Loucy (cell line): ENCODE results near the gene SCAMP2.
"Not testable (repeated sequence)": the region's sequence is repeated elsewhere in the genome, so short reads cannot be mapped to it uniquely, and the experiment has no call there.

Experiments
- H2AFZ ChIP-seq: fragments of 200-600 bp; sonication (generic); 2 replicates; pipeline ENCODE4 v1.6.0; 2016; ENCODE audit warnings: antibody characterized with exemption, mild to moderate bottlenecking, low read length, moderate library complexity
- H3F3A ChIP-seq: fragments of 200-600 bp; 2 replicates; pipeline ENCODE4 v1.6.0; 2016; ENCODE audit warnings: antibody characterized with exemption, low read depth, mild to moderate bottlenecking
- H3K27me3 ChIP-seq: fragments of 200-600 bp; sonication (generic); 2 replicates; pipeline ENCODE4 v1.6.1; 2014; ENCODE audit warnings: low read length, mild to moderate bottlenecking; ENCODE audit not compliant: insufficient read depth, poor library complexity, severe bottlenecking
- H3K36me3 ChIP-seq: fragments of 200-600 bp; sonication (generic); 2 replicates; pipeline ENCODE4 v1.6.1; 2016; ENCODE audit warnings: low read length; ENCODE audit not compliant: insufficient read depth
- H3K4me1 ChIP-seq: fragments of 200-600 bp; sonication (generic); 2 replicates; pipeline ENCODE4 v1.5.1; 2014; ENCODE audit warnings: low read length, mild to moderate bottlenecking; ENCODE audit not compliant: insufficient read depth, poor library complexity, severe bottlenecking
- H3K4me2 ChIP-seq: fragments of 200-600 bp; sonication (generic); 2 replicates; pipeline ENCODE4 v1.6.0; 2014; ENCODE audit warnings: antibody characterized with exemption, low read length, low read depth, mild to moderate bottlenecking; ENCODE audit not compliant: poor library complexity, severe bottlenecking
- H3K4me3 ChIP-seq: fragments of 200-600 bp; sonication (generic); 2 replicates; pipeline ENCODE4 v1.5.1; 2014; ENCODE audit warnings: low read length, mild to moderate bottlenecking, mixed read lengths; ENCODE audit not compliant: poor library complexity, severe bottlenecking
- H3K79me2 ChIP-seq: fragments of 200-600 bp; sonication (generic); 2 replicates; pipeline ENCODE4 v1.6.1; 2014; ENCODE audit warnings: low read length; ENCODE audit not compliant: insufficient read depth
- H3K9ac ChIP-seq: fragments of 200-600 bp; sonication (generic); 2 replicates; pipeline ENCODE4 v1.6.0; 2014; ENCODE audit warnings: mild to moderate bottlenecking, low read depth, low read length, moderate library complexity; ENCODE audit not compliant: poor library complexity, severe bottlenecking
- H3K9me2 ChIP-seq: fragments of 200-600 bp; sonication (generic); replicated peaks from 2 replicates; pipeline ENCODE4 v1.6.1; 2016; ENCODE audit warnings: low read depth, low read length, mixed read lengths
- H3K9me3 ChIP-seq: fragments of 200-600 bp; sonication (generic); 2 replicates; pipeline ENCODE4 v1.6.1; 2014; ENCODE audit warnings: mild to moderate bottlenecking, antibody characterized with exemption, low read length, low read depth; ENCODE audit not compliant: insufficient read depth
- H4K20me1 ChIP-seq: fragments of 200-600 bp; sonication (generic); 2 replicates; pipeline ENCODE4 v1.6.0; 2014; ENCODE audit warnings: antibody characterized with exemption, low read length, mild to moderate bottlenecking; ENCODE audit not compliant: insufficient read depth, poor library complexity, severe bottlenecking
- CTCF ChIP-seq: fragments of 200-600 bp; sonication (generic); conservative IDR thresholded peaks from 2 replicates; pipeline ENCODE4 v1.5.1; 2014; ENCODE audit warnings: mild to moderate bottlenecking, antibody characterized with exemption, low read length
- EZH2phosphoT487 ChIP-seq: fragments of 200-600 bp; IDR thresholded peaks from 2 replicates; pipeline ENCODE4 v1.6.1; 2018; ENCODE audit warnings: antibody characterized with exemption, mild to moderate bottlenecking, moderate library complexity, borderline replicate concordance

Gene SCAMP2

GRCh38 chr15:74897300-74897701 is 24.1 kb upstream of the SCAMP2 start:
- Histone ChIP-seq H3K4me3 (no peak overlapping the region), H3K36me3 (peaks cover 1% of the 10 kb centered on the region; the same call in 1 of the 2 replicates)
- TF ChIP-seq CTCF = no peak
- TF ChIP-seq EZH2phosphoT487 = no peak

DNA sequence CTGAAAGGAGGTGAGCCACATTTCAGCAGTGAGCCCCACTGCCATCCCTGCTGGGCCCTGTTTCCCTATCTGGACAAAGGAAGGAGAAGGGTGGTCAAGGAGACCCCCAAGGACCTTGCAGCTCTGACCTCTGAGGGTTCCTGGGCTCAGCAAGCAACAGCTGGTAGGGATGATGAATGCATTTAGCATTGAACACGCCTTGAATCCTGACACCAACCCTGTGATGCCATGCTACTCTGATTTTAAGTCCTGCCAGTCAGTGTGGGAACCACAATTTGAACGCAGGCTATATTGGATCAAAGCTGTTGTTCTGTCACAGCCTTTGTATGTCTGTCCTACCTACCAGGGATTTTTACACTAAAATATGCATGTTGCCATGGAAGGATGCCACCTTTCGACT is 23.2 kb upstream of the SCAMP2 start:
- H4K20me1 ChIP-seq = no peaks in the 10 kb centered on the region
- no peak overlapping the region for H2AFZ ChIP-seq

More at GRCh38 chr15:74897300-74897701, 24.1 kb upstream of the SCAMP2 start:
- H2AFZ ChIP-seq = no peak overlapping the region
- H3F3A ChIP-seq = no peaks in the 10 kb centered on the region
- H3K9me2 ChIP-seq = no peaks in the 10 kb centered on the region
- H3K27me3 ChIP-seq = no peaks in the 10 kb centered on the region
- peaks cover 11% of the 10 kb centered on the region for H3K4me1 ChIP-seq
- H4K20me1 ChIP-seq = no peaks in the 10 kb centered on the region
- no peaks in the 10 kb centered on the region for H3K9me3 ChIP-seq
- H3K4me2 ChIP-seq = no peak overlapping the region
- H3K79me2 ChIP-seq = no peaks in the 10 kb centered on the region
- no peak overlapping the region for H3K9ac ChIP-seq

DNA sequence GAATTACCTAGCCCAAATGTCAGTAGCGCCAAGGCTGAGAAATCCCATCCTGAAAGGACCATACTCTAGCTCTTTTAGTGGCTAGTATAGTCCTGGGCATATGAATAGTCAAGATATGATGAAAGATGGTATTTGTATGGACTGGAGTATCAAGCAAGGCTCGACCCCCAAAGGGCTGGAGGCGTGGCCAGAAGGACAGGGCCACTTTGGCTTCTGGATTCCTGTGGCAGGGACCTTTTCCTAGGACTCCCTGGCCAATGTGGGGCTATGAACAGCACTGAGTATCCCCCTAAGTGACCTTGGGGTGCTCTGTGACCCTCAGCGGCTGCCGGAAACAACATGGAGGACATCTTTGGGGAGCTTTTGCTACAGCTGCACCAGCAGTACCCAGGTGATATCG is 22.7 kb upstream of the SCAMP2 start:
- no peaks in the 10 kb centered on the region; the same call in 1 of the 2 replicates for H3K36me3 ChIP-seq
- H3K9me3 ChIP-seq = no peaks in the 10 kb centered on the region
- TF ChIP-seq EZH2phosphoT487 (no peak), CTCF (no peak)

More for the DNA sequence above, 23.2 kb upstream of the SCAMP2 start:
- Histone ChIP-seq H3K9me3 (no peaks in the 10 kb centered on the region), H3K4me1 (peaks cover 14% of the 10 kb centered on the region), H3K4me2 (no peak overlapping the region), H3K27me3 (no peaks in the 10 kb centered on the region), H3K79me2 (peaks cover 3% of the 10 kb centered on the region; the same call in 1 of the 2 replicates), H3K9ac (no peak overlapping the region), H3K36me3 (no peaks in the 10 kb centered on the region; the same call in 1 of the 2 replicates), H3F3A (no peaks in the 10 kb centered on the region), H3K4me3 (no peak overlapping the region), H3K9me2 (no peaks in the 10 kb centered on the region)
- no peak for TF ChIP-seq CTCF
- TF ChIP-seq EZH2phosphoT487 = no peak

GRCh38 chr15:74894383-74894782 is 21.2 kb upstream of the SCAMP2 start:
- Histone ChIP-seq H3K79me2 (peaks cover 18% of the 10 kb centered on the region), H3K4me1 (peaks cover 25% of the 10 kb centered on the region)
- H3K4me3 ChIP-seq, H4K20me1 ChIP-seq, H3K27me3 ChIP-seq, H3F3A ChIP-seq, H3K9me2 ChIP-seq, H3K9ac ChIP-seq, H3K9me3 ChIP-seq, H2AFZ ChIP-seq, H3K4me2 ChIP-seq, H3K36me3 ChIP-seq: not testable (repeated sequence)

More for the DNA sequence above, 22.7 kb upstream of the SCAMP2 start:
- Histone ChIP-seq H3K4me3 (no peak overlapping the region), H3K4me2 (no peak overlapping the region), H3K4me1 (peaks cover 15% of the 10 kb centered on the region), H3K27me3 (no peaks in the 10 kb centered on the region), H2AFZ (no peak overlapping the region), H3K79me2 (peaks cover 8% of the 10 kb centered on the region; the same call in 1 of the 2 replicates), H3K9ac (no peak overlapping the region), H3K9me2 (no peaks in the 10 kb centered on the region), H3F3A (no peaks in the 10 kb centered on the region), H4K20me1 (no peaks in the 10 kb centered on the region)
